Keratinocyte (primary cell): Measurements from ENCODE around the gene FXYD1.

Experiments
- CTCF ChIP-seq, 3 experiments: IDR thresholded peaks in 1 of 3; conservative IDR thresholded peaks in 1 of 3; optimal IDR thresholded peaks in 1 of 3; 2 replicates in 2 of 3; 3 replicates in 1 of 3; pipeline versions ENCODE3 to v1.5.1; 2011; ENCODE audit warnings: low read length in 3 of 3, mild to moderate bottlenecking in 3 of 3, moderate library complexity in 2 of 3, control low read depth in 1 of 3, inconsistent platforms in 1 of 3; ENCODE audit not compliant: insufficient read depth in 2 of 3; ENCODE audit errors: extremely low read depth in 1 of 3
- EZH2 ChIP-seq: IDR thresholded peaks from one replicate; pipeline ENCODE4 v1.6.1; 2012; ENCODE audit warnings: inconsistent platforms, mild to moderate bottlenecking, low read length, moderate library complexity

GRCh38 chr19:35151273-35152065 is 12.8 kb downstream of the FXYD1 start:
- TF ChIP-seq CTCF (optimal IDR thresholded peaks at IDR 0.05 in 1 of 3, IDR thresholded peaks at IDR 0.05 in 1 of 3, conservative IDR thresholded peaks at IDR 0.05 in 1 of 3; ENCODE audit: extremely low read depth in 1 of 3, insufficient read depth in 2 of 3, low read length in 3 of 3) = no peak
- no peak for TF ChIP-seq EZH2
